HG03565 (cell line): ENCODE measurements around the gene RTN4RL1.

ENCODE experiments used
- ATAC-seq: cut with Tn5 transposase; IDR thresholded peaks from one replicate; pipeline ENCODE4 v1.9.1; 2021; ENCODE audit warnings: mild to moderate bottlenecking, moderate library complexity; ENCODE audit not compliant: unreplicated experiment

Gene RTN4RL1

DNA sequence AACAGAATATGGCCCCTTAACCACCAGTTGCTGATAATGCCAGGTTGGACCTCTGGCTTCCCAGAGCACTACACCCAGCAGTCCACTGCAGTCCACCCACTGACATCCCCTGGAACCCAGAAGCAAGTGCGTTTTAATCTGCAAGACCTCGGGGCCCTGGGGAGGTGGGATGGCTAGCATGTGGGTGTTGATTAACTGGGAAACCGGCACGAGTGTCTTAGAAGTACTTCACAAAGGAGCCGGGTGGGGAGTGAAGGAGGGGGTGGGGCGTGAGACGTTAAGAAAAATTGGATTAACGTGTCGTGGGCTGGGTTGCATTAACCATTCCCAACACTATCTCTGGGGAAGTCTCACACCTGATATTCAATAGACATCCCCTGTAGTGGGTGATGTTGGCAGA, 23.7 kb upstream of the RTN4RL1 start:
- no peak for ATAC-seq

DNA sequence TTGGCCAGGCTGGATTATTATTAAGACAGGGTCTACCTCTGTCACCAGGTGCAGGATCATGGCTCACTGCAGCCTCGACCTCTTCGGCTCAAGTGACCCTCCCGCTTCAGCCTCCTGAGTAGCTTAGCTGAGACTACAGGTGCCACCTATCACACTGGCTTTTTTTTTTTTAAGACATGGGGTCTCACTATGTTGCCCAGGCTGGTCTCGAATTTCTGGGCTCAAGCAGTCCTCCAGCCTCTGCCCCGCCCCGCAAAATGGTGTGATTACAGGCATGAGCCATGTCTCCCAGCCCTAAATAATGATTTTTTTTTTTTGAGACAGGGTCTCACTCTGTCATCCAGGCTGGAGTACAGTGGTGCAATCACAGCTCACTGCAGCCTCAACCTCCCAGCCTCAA, 22.5 kb upstream of the RTN4RL1 start:
- ATAC-seq, result no peak

DNA sequence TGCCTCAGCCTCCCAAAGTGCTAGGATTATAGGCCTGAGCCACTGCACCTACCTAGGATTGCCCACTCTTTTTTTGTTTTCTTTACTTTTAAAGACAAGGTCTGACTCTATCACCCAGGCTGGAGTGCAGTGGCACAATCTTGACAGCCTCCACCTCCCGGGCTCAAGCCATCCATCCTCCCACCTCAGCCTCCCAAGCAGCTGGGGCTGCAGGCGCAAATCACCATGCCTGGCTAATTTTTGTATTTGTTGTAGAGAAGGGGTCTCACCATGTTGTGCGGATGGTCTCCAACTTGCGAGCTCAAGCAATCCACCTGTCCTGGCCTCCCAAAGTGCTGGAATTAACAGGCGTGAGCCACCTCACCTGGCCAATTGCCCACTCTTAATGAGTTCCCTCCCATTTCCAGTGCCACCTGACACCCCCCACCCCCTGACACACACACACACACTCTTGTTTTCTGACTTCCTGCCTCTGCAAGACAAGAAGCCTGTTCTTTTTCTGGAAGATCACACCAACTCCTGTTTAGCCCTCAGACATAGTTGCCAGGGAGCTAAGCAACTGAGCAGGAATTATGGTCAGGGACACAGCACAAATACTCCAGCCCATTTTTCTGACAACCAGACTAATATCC, 19.2 kb upstream of the RTN4RL1 start:
- no peak for ATAC-seq

DNA sequence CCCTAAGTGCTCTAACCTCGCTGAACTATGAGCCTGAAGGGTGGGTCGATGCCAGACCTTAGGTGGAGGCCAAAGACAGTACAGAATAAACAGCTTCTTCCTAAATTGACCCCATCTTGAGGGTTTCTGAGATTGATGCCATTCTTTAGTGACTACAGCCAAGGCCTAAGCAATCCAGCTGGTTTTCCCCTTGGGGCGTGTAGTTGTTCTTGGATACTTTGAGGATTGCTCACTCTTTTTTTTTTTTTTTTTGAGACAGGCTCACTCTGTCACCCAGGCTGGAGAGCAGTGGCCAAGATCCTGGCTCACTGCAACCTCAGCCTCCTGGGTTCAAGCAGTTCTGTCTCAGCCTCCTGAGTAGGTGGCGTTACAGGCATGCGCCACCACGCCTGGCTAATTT, 18.7 kb upstream of the RTN4RL1 start:
- ATAC-seq, result no peak

DNA sequence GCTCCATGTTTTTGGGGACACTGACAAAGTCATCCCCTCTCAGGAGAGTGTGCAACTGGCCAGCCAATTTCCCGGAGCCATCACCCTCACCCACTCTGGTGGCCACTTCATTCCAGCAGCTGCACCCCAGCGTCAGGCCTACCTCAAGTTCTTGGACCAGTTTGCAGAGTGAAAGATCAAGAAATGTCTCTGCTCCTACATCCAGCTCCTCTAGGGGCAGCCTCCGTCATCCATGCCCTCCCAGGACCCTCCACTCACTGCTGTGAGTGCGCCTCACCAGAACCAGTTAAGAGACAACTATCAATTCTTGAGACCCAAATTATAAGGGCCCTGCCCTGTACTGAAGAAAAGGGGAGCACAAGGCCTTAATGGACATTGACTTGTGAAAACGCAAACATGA, 17.8 kb upstream of the RTN4RL1 start:
- no peak for ATAC-seq

DNA sequence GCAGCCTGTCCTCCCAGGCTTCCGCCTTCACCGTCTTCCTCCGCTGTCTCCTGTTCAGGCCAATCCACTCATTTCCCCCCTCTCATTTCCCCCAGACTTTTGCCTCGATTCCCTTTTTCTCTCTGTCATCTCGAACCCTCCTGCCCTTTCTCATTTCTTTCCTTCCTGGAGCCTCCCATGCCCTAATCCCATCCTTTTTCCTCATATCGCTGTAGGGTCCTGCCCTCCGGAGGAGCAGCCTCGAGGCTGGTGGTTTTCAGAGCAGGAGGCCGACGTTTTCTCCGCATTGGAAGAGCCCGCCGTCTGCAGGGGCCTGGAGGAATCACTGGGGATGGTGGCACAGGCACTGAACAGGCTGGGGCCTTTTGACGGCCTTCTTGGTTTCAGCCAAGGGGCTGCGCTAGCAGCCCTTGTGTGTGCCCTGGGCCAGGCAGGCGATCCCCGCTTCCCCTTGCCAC, 17.3 kb upstream of the RTN4RL1 start:
- no peak for ATAC-seq

DNA sequence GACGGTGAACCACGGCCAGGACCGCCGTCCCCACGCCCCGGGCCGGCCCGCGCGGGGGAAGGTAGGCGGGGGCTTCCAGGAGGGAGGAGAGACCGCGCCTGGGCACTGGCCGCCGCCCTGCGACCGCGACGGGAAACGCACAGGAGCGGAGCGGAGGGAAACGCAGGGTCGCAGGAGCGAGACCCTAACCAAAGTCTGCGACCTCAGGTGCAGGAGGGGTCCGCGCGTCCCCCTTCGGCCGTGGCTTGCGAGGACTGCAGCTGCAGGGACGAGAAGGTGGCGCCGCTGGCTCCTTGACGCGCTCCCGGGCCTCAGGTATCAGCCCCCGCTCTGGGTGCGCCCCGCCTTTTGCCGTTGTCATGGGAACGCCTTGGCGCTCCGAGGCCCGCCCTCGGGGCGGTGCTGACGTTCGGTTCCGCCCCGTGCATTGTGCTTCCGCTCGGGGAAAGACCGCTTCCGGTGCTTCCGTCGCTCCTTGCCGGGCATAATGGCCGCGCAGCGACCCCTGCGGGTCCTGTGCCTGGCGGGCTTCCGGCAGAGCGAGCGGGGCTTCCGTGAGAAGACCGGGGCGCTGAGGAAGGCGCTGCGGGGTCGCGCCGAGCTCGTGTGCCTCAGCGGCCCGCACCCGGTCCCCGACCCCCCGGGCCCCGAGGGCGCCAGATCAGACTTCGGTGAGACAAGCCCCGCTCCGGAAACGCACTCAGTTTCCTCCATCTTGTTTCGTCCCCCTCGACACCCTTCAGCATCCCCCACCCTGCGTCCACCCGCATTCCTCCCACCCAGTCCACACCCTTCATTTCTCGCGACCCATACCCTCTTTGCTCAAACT, 16.6 kb upstream of the RTN4RL1 start, which contains the start of gene OVCA2:
Gene OVCA2, plus strand, starts transcription at position 462 of the 829 bp plus-strand sequence. Its CDS starts 26 bp downstream, at position 488.
- ATAC-seq, result peak; percentile 89

DNA sequence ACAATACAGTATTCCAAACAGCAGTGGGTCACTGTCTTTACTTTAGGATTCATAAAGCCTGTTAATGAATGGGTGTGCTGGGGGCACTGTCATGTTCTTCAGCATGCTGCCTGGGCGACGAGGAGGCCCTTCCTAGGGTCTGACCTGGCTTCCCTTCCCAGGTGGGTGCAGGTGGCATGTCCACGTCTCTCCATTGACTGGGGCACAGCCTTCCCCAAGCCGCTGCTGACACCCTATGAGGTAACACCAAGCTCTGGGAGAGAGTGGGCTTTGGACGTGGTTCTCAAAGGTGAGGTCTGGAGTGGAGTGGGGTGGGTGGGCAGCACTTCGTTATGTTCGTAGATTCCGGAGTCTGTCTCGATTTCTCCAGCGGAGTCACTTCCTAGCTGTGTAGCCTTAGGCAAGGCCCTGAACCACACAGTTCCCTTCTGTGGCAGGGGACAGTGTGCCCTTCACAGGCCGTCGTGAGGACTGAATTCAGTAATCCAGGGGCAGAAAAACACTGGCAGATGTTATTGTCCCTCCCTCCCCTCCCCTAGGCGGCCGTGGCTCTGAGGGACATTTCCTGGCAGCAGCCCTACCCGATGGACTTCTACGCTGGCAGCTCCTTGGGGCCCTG, 15.9 kb upstream of the RTN4RL1 start:
- ATAC-seq, result no peak

DNA sequence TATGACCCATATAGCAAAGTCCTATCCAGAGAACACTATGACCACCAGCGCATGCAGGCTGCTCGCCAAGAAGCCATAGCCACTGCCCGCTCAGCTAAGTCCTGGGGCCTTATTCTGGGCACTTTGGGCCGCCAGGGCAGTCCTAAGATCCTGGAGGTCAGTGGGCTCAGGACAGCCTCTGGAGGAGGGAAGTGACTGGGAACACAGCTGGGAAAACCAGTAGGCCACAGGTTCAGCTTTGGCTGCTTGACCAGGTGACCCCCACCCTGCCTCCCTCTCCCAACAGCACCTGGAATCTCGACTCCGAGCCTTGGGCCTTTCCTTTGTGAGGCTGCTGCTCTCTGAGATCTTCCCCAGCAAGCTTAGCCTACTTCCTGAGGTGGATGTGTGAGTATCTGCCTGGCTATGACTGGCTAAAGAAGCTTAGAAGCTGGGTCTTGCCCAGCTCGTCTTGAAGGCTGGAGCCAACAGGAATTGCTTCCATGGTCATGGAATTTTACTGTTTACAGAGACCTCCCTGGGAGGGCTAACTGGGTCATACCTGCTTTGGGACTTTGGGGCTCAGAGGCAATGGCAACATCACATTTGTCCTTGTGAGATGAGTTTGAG, 15.2 kb upstream of the RTN4RL1 start:
- ATAC-seq, result no peak

DNA sequence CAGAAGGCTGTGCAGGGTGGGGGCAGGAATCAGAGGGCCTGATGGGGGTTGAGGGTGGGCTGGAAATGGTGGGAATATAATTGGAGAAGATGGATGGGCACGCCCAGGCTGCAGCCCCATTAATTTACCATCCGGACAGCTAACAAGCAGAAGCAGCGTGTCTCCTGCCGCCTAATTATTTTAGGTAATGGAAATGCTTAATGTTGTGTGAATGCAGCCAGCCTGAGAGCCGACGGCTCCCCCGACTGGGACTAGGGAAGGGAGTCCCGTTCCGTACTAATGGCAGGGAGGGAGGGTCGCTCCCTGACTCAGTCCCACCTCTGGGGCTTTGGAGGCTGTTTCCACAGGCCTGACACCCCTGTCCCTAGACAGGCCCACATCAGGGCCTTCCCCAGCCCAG, 12.0 kb upstream of the RTN4RL1 start:
- no peak for ATAC-seq

DNA sequence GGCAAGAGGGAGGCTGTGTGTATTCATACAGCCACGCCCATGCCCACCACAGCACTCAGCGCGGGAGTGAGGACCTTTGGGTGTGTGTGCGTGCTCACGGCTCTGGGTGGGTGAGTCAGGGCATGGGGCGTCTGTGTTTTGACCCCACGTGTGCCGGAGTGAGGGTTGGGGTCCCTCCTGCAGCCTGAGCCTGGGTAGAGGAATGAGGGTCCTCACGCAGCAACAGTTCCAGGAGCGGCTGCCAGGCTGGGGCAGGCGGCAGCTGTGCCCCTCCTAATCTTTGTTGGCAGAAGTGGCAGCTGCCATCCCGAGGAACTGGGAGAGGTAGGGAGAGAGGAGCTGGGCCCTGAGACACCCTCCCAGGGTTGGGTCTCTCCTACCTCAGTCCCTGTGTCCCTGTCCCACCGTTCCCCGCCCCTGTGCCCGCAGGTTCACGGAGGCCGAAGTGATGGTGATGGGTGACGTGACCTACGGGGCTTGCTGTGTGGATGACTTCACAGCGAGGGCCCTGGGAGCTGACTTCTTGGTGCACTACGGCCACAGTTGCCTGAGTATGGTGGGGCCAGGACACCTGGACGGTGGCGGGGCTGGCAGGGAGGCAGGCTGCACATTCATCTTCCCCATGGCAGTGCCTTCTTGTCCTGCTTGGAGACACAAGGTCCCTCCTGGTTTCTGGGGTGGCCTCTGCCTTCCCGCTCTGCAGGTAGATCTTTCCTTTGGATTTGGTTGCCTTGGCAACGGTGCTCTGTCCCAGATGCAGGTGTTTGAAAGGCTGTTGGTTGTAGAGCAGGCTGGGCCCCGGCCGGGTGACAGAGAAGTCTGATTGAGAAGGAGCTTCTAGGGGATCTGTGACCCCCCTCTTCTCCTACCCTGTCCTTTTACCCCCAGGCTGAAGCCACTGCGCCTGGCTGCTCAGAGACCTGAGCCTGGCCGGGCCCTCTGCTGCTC, 10.7 kb upstream of the RTN4RL1 start:
- no peak for ATAC-seq

DNA sequence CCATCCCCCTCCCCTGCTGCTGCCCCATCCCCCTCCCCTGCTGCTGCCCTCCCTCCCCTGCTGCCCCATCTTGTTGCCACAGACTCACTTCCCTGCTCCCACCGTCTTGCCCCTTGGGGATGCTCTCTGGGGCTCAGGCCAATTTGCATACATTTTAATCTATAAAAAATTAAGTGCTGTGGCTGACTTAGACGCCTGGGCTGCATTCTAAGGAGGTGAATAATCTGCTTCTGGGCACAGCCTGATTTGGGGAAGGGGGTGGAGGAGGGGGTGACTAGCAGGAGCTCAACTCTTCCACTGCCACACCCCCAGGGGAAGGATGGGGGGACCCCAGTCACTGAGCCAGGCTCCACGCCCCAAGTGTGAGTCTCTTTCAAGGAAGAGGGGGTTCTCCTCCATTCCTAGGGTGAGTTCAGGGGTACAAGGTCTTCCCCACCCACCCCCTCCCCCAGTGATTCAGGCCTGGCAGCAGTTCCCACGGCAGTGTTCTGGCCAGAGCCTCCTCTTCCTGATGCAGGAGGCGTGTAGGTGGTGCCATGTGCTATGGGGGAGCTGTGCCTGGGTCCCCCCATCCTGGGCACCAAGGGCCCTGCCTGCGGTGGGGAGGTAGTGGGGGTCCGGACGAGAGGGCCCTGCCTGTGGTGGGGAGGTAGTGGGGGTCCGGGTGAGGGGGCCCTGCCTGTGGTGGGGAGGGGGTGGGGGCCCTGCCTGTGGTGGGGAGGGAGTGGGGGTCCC, 9.8 kb upstream of the RTN4RL1 start:
- no peak for ATAC-seq

DNA sequence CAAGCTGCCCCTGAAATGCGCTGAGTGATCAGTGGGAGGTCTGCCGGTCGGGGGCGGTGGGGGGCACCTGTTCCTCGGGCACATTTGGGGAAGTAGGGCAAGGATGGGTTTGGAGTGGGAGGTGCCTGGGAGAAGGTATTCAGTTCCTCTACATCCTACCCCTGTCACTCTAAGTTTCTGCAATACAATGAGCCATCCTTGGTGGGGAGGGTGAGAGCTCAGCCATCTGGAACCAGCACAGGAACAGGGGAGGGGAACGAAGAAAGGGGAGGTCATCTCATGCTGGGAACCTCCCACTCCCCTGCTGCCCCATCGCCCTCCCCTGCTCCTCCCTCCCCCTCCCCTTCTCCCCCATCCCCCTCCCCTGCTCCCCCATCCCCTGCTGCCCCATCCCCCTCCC, 9.0 kb upstream of the RTN4RL1 start:
- ATAC-seq, result no peak

DNA sequence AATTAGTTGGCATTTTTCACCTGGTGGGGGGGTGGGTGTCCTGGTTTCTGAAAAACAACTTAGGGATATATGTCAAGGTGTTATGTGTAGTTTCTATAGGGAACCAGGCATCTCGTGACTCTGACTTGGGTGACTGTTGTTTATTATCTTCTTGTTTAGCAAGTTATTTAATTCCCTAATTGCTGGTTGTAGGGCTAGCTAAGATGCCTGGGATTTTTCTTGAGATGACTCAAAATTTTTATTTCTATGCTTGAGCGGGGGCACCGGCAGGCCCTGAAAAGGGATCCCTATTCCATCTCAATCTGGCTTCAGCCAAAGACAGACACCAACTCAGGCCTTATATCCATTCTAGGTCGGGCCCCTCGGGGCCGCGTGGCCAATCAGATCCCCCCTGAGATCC, 8.0 kb upstream of the RTN4RL1 start:
- ATAC-seq, result no peak

DNA sequence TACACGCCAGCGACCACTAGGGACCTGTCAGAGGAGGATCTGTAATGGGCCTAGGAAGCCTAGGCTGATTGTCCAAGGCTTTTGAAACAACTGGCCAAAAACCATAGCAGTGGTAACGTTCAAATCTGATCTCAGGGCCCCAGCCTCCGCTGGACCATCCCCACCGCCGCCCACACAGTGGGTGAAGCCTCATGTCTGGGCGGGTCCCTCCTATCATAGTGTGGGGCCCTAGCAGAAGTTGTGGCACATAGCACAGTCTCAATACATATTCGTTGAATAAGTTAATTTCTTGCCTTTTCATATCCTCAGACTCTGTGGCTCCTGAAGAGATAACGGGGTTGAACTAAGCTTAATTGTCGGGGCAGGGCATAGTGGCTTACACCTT, 5.6 kb upstream of the RTN4RL1 start:
- no peak for ATAC-seq

DNA sequence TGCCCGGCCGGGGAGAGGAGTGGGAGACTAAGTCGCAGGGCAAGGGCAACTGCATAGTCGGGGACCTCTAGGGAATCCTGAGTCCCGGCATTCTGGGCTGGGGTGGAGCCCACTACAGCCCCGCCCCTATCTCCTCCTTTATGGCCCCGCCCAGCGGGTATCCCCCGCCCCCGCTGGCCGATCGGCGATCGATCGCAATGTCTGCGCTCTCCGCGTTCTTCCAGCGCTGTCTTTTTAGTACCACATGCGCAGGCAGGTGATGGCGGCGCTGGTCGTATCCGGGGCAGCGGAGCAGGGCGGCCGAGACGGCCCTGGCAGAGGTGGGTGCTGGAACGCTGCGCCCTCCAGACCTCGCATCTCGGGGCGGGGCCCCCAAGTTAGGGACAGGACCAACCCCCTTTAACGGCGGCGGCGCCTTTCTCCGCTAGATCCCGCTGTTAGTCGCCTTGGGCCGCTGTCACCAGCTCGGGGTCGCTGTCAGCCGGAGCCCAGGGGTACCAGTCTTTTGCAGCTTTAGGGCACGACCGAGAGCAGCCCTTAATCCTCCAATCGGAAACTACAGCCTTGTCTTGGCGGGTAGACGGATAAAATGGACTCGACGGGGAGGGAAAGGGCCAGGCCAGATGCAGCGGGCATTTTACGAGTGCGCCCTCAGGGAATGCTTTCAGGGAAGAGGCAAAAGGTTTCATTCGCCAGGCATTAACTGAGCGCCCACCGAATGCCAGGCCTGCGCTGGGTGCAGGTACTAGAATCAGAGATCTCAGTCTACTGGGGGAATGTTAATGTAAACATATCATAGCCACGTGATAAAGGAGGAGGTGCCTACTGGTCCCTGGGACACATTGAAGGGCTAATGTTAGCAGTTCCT, 5.0 kb upstream of the RTN4RL1 start, which contains the start of gene DPH1:
Gene DPH1, plus strand, starts transcription at position 243 of the 868 bp plus-strand sequence. Its CDS starts 17 bp downstream, at position 260.
- ATAC-seq, result peak; percentile 70

DNA sequence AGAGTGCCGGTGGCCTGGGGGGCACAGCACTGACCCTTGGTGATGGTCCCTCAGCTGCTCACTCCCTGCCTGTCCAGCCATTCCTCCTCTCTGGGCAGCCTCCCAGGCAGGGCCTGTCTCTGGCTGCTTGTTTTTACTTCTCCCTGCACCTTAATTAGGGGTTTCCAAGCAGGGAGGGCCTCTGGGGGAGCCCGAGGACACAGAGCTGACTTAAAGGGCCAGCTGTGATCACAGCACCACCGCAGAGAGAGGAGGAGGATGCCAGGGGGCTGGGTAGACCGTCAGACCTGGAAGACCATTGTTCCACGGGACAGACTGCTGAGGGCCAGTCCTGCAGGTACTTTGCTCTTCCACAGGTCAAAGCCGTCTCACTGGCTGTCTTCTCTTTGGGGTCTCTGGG, 3.6 kb upstream of the RTN4RL1 start:
- ATAC-seq, result no peak

DNA sequence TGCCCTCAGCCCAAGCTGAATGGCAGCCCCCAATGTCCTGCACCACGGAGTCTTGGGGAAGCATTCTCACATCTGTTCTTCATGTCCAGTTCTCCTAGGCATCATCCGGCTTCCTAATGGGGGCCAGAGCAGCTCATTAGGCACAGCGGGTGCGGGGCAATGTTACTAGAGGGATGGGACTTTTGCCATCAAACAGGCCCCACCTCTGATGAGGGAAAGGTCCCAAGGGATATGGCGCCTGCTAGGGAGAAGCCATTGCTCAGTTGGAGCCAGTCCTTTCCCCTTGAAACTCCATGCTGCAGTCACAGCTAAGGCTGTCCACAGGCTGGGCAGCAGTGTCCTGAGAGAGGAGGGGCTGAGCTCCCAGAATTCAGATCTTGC, 3.1 kb upstream of the RTN4RL1 start:
- no peak for ATAC-seq
